GM08714 (cell line): ENCODE measurements around the gene NBL1.

Experiments
- H3K4me3 ChIP-seq: fragments of 200-500 bp; sonication (Bioruptor generic); 2 replicates; pipeline ENCODE4 v1.5.1; 2014; ENCODE audit warnings: mild to moderate bottlenecking, low read length, inconsistent platforms
- ZNF274 ChIP-seq: IDR thresholded peaks from 2 replicates; pipeline ENCODE4 v1.6.1; 2012; ENCODE audit warnings: mild to moderate bottlenecking, low read depth, low read length

Gene NBL1

GRCh38 chr1:19643602-19644394, at the start of gene NBL1:
NBL1 (plus strand) TSS chr1:19644311; CDS start chr1:19655031, 10,720 bp downstream.
- H3K4me3 ChIP-seq, result peak within 1 kb of the TSS; percentile 74; the same call in 1 of the 2 replicates
- TF ChIP-seq ZNF274, result no peak

- peak overlapping the region; percentile 73 for H3K4me3 ChIP-seq
- no peak for TF ChIP-seq ZNF274
Measured at GRCh38 chr1:19596065-19596713, 47.9 kb upstream of the NBL1 start.

GRCh38 chr1:19596714-19597495, 47.2 kb upstream of the NBL1 start:
- no peak for TF ChIP-seq ZNF274
- peak overlapping the region; percentile 73 for H3K4me3 ChIP-seq

- no peak for TF ChIP-seq ZNF274
- H3K4me3 ChIP-seq, result peak overlapping the region; percentile 73
Measured at GRCh38 chr1:19597496-19598309, 46.4 kb upstream of the NBL1 start.

- no peak for TF ChIP-seq ZNF274
- H3K4me3 ChIP-seq, result no peak overlapping the region
Measured at GRCh38 chr1:19599810-19600209, 44.3 kb upstream of the NBL1 start.

GRCh38 chr1:19602486-19602885, 41.6 kb upstream of the NBL1 start:
- H3K4me3 ChIP-seq, result no peak overlapping the region
- TF ChIP-seq ZNF274, result no peak

- no peak overlapping the region for H3K4me3 ChIP-seq
- TF ChIP-seq ZNF274, result no peak
Measured at GRCh38 chr1:19605967-19606366, 38.1 kb upstream of the NBL1 start.

GRCh38 chr1:19606817-19607642, 37.1 kb upstream of the NBL1 start:
- no peak for TF ChIP-seq ZNF274
- no peak overlapping the region for H3K4me3 ChIP-seq

- H3K4me3 ChIP-seq, result no peak overlapping the region
- TF ChIP-seq ZNF274, result no peak
Measured at GRCh38 chr1:19608232-19608631, 35.9 kb upstream of the NBL1 start.

GRCh38 chr1:19610282-19610981, 33.7 kb upstream of the NBL1 start:
- TF ChIP-seq ZNF274, result no peak
- H3K4me3 ChIP-seq, result no peak overlapping the region

GRCh38 chr1:19612530-19612929, 31.6 kb upstream of the NBL1 start:
- TF ChIP-seq ZNF274, result no peak
- no peak overlapping the region for H3K4me3 ChIP-seq

- H3K4me3 ChIP-seq, result no peak overlapping the region
- TF ChIP-seq ZNF274, result no peak
Measured at GRCh38 chr1:19613171-19613703, 30.9 kb upstream of the NBL1 start.
